BJ (cell line): ENCODE data around the gene SLC30A1. TPM values are rescaled to one million over a fixed set of nuclear protein-coding genes. Genes with fewer than 3 reads are reported as not detected.

Source experiments
- CTCF ChIA-PET: fragments of 350-600 bp; formaldehyde crosslinking; extraction: SDS; loops from one replicate; lab custom pipeline; 2021; ENCODE audit warnings: antibody characterized with exemption, inconsistent platforms; lab: Yijun Ruan, JAX
- POLR2A ChIA-PET: fragments of 300-600 bp; sonication (Branson Sonifier 250); formaldehyde crosslinking; extraction: SDS; loops from one replicate; lab custom pipeline; 2021; ENCODE audit warnings: antibody characterized with exemption; lab: Charles Lee
- DNase-seq: peaks from one replicate; pipeline ENCODE4 v3.0.0-alpha.2; 2011; ENCODE audit warnings: low read depth
- H3K27me3 ChIP-seq: 2 replicates; pipeline ENCODE4 v1.6.0; 2011; ENCODE audit warnings: low read length; ENCODE audit not compliant: control insufficient read depth, insufficient read depth
- H3K36me3 ChIP-seq: 2 replicates; pipeline ENCODE4 v1.5.1; 2011; ENCODE audit warnings: low read length; ENCODE audit not compliant: control insufficient read depth, insufficient read depth
- H3K4me3 ChIP-seq: 2 replicates; pipeline ENCODE4 v1.5.1; 2011; ENCODE audit warnings: low read depth, mild to moderate bottlenecking, control low read depth, low read length
- CTCF ChIP-seq: IDR thresholded peaks from 2 replicates; pipeline ENCODE4 v1.5.1; 2011; ENCODE audit warnings: low read depth, mild to moderate bottlenecking, control low read depth, inconsistent platforms, low read length, moderate library complexity; ENCODE audit not compliant: insufficient read depth
- polyA plus RNA-seq: library from polyadenylated mRNA; depleted of rRNA; stranded (reverse); fragments of >200 nt; gene quantifications from 2 replicates; pipeline ENCODE4 v1.2.3, GENCODE V29; 2011; rRNA removed

The SLC30A1 gene
- polyA plus RNA-seq, 1 experiment, result 5.8 TPM

- DNase-seq, result no peak
- CTCF ChIA-PET, result interaction anchor here (1.2 kb wide), 1 partner anchor 11 kb away, joined by 4 read pairs; no protein-coding TSS in a partner anchor
- no peak overlapping the region for H3K4me3 ChIP-seq
- POLR2A ChIA-PET, result no interaction called here
- H3K36me3 ChIP-seq, result no peaks in the 10 kb centered on the region
- no peaks in the 10 kb centered on the region; the same call in 1 of the 2 replicates for H3K27me3 ChIP-seq
- TF ChIP-seq CTCF, result no peak
Measured at GRCh38 chr1:211522804-211523203, 56.2 kb downstream of the SLC30A1 start.

Other genes with a start within 250 kb of the SLC30A1 start
- gene RD3, start 87.0 kb downstream of the SLC30A1 start, polyA plus RNA-seq, result not detected in 2 replicates
- 8.8 and 14.9 TPM in 2 replicates for gene NEK2, start 96.5 kb upstream of the SLC30A1 start, polyA plus RNA-seq